ENCODE measurements around the gene PKDREJ. TPM values are rescaled to one million over a fixed set of nuclear protein-coding genes. Genes with fewer than 3 reads are reported as not detected.

Gene PKDREJ
- total RNA-seq, 4 donors from 2014 or later = 0.11 to 0.19 TPM; not detected in 2

- WGBS, 2 donors = 90 to 92% methylated on average over 2 to 3 of the region's 12 CpGs
- no peak for DNase-seq
- intact Hi-C loops (cut with DNase I) = no loop called here
- no peak overlapping the region for H3K27ac ChIP-seq
- H3K36me3 ChIP-seq = peaks cover 10 to 76% (median 25%) of the 10 kb centered on the region in 3 donors
- no peaks in the 10 kb centered on the region for H3K9me3 ChIP-seq
- no peak for TF ChIP-seq POLR2A (IDR thresholded peaks at IDR 0.05)
- no peak for TF ChIP-seq CTCF (IDR thresholded peaks at IDR 0.05)
- no peak overlapping the region for H3K4me3 ChIP-seq
- peaks cover 7 to 15% (median 8%) of the 10 kb centered on the region in 3 donors for H3K4me1 ChIP-seq
- no peaks in the 10 kb centered on the region for H3K27me3 ChIP-seq
Measured at GRCh38 chr22:46273432-46274148, 10.4 kb upstream of the PKDREJ start.

GRCh38 chr22:46272762-46273431, 9.8 kb upstream of the PKDREJ start:
- Histone ChIP-seq H3K4me3 (no peak overlapping the region), H3K36me3 (peaks cover 9 to 69% (median 24%) of the 10 kb centered on the region in 3 donors), H3K27ac (no peak overlapping the region), H3K27me3 (no peaks in the 10 kb centered on the region), H3K4me1 (peaks cover 11 to 22% (median 13%) of the 10 kb centered on the region in 3 donors), H3K9me3 (no peaks in the 10 kb centered on the region)
- DNase-seq = no peak
- 90 to 92% methylated on average over 2 to 8 of the region's 12 CpGs for WGBS, 2 donors
- TF ChIP-seq POLR2A (IDR thresholded peaks at IDR 0.05) = no peak
- no peak for TF ChIP-seq CTCF (IDR thresholded peaks at IDR 0.05)
- intact Hi-C loops (cut with DNase I) = no loop called here

DNA sequence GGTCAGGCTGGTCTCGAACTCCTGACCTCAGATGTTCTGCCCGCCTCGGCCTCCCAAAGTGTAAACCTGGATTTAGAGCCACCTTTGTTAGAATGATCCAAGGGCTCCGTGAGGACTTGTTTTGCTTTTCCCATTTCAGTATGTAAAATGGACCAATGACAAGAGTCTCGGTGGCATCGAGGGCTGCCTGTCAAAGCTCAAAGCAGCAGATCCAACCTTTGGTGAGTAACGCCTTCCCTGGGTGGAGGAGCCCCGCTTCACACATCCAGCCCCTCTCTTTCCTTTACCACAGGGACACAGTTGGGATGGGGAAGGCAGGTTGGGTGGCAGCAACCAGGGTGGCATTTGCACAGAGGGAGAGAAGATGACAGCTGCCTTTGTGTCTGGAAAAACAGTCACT, 9.1 kb upstream of the PKDREJ start:
- WGBS, 2 donors = 91 to 97% methylated on average over 6 to 8 of the region's 8 CpGs
- Histone ChIP-seq H3K4me1 (peaks cover 13 to 26% (median 14%) of the 10 kb centered on the region in 3 donors), H3K36me3 (peaks cover 9 to 62% (median 24%) of the 10 kb centered on the region in 3 donors), H3K9me3 (no peaks in the 10 kb centered on the region), H3K4me3 (no peak overlapping the region), H3K27ac (no peak overlapping the region), H3K27me3 (no peaks in the 10 kb centered on the region)
- intact Hi-C loops (cut with DNase I) = no loop called here
- TF ChIP-seq CTCF (IDR thresholded peaks at IDR 0.05) = no peak
- no peak for DNase-seq

GRCh38 chr22:46269564-46269963, 6.4 kb upstream of the PKDREJ start:
- Histone ChIP-seq H3K9me3 (peaks cover 0 to 8% (median 4%) of the 10 kb centered on the region in 3 donors), H3K27ac (no peak overlapping the region), H3K27me3 (no peaks in the 10 kb centered on the region), H3K4me1 (peaks cover 13 to 33% (median 18%) of the 10 kb centered on the region in 3 donors), H3K36me3 (peaks cover 9 to 36% (median 19%) of the 10 kb centered on the region in 3 donors), H3K4me3 (no peak overlapping the region)
- TF ChIP-seq CTCF (IDR thresholded peaks at IDR 0.05) (no peak), POLR2A (IDR thresholded peaks at IDR 0.05) (no peak)
- no peak for DNase-seq
- 63 to 80% methylated on average over 7 to 11 of the region's 11 CpGs for WGBS, 2 donors
- intact Hi-C loops (cut with DNase I) = no loop called here
